ENCODE data around the gene CTRL. TPM values are rescaled to one million over a fixed set of nuclear protein-coding genes. Genes with fewer than 3 reads are reported as not detected.

CTRL gene
- total RNA-seq, 6 experiments from 2014 or later, result 0.25 to 0.63 (median 0.43) TPM

GRCh38 chr16:67967958-67968399, 36.3 kb upstream of the CTRL start:
- Mint-ChIP-seq H3K4me3 (peak overlapping the region; percentile 100), H3K27ac (peak overlapping the region; percentile 97), H3K9me3 (no peaks in the 10 kb centered on the region), H3K4me1 (ENCODE audit: low read depth) (peaks cover 42% of the 10 kb centered on the region), H3K27me3 (ENCODE audit: insufficient read depth) (peaks cover 6% of the 10 kb centered on the region; the same call in 1 of the 2 replicates), H3K36me3 (ENCODE audit: low read depth) (peaks cover 35% of the 10 kb centered on the region)
- no peak for DNase-seq
- no peak for TF ChIP-seq CTCF (IDR thresholded peaks at IDR 0.05)

- Mint-ChIP-seq H3K27me3 (ENCODE audit: insufficient read depth) (peaks cover 5% of the 10 kb centered on the region; the same call in 1 of the 2 replicates), H3K36me3 (ENCODE audit: low read depth) (peaks cover 41% of the 10 kb centered on the region), H3K27ac (peak overlapping the region; percentile 97), H3K9me3 (no peaks in the 10 kb centered on the region), H3K4me1 (ENCODE audit: low read depth) (peaks cover 48% of the 10 kb centered on the region), H3K4me3 (peak overlapping the region; percentile 100)
- no peak for TF ChIP-seq CTCF (IDR thresholded peaks at IDR 0.05)
- DNase-seq, result peak; percentile 45
Measured at GRCh38 chr16:67967183-67967957, 35.7 kb upstream of the CTRL start.

DNA sequence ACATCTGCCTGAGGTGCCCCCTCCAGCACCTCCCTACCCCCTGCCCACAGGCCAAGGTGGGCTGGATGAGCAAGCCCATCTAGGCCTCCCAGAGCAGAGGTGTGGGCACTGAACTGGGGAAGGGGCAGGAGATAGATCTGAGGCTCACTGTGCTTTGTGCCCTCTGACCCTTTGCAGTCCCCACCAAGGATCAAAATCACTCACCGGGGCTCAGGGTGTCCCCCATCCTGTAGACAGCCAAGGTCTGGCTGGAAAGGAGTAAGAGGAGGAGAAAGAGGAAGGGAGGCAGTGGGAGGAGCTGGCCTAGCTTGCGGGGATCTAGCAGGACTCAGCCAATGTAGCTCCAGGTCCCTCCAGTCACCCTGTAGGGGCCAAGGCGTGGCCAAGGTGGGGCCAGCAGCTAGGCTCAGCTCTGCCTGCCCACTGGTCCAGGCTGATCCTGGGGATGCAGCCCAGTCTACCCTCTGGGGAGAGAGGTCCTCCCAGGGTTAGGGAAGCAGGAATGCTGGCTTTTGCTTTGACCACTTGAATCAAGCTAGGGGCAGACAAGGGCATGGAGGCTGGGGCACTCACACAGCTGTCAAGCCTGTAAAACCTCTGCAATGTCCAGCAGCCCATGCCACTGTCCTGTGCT, 35.0 kb upstream of the CTRL start:
- Mint-ChIP-seq H3K9me3 (no peaks in the 10 kb centered on the region), H3K27ac (peak overlapping the region; percentile 97), H3K4me3 (peak overlapping the region; percentile 100), H3K4me1 (ENCODE audit: low read depth) (peaks cover 52% of the 10 kb centered on the region), H3K36me3 (ENCODE audit: low read depth) (peaks cover 42% of the 10 kb centered on the region), H3K27me3 (ENCODE audit: insufficient read depth) (peaks cover 5% of the 10 kb centered on the region; the same call in 1 of the 2 replicates)
- peak; percentile 65 for DNase-seq
- no peak for TF ChIP-seq CTCF (IDR thresholded peaks at IDR 0.05)

- no peak for DNase-seq
- peaks cover 59% of the 10 kb centered on the region for H3K4me1 Mint-ChIP-seq (ENCODE audit: low read depth)
- H3K27ac Mint-ChIP-seq, result peak overlapping the region; percentile 97
- peak overlapping the region; percentile 100 for H3K4me3 Mint-ChIP-seq
- H3K27me3 Mint-ChIP-seq (ENCODE audit: insufficient read depth), result peaks cover 3% of the 10 kb centered on the region; the same call in 1 of the 2 replicates
- no peaks in the 10 kb centered on the region for H3K9me3 Mint-ChIP-seq
- no peak for TF ChIP-seq CTCF (IDR thresholded peaks at IDR 0.05)
- H3K36me3 Mint-ChIP-seq (ENCODE audit: low read depth), result peaks cover 45% of the 10 kb centered on the region
Measured at GRCh38 chr16:67965668-67966548, 34.2 kb upstream of the CTRL start.

GRCh38 chr16:67964477-67965131, 32.9 kb upstream of the CTRL start:
- no peak for DNase-seq
- H3K27me3 Mint-ChIP-seq (ENCODE audit: insufficient read depth), result peaks cover 3% of the 10 kb centered on the region; the same call in 1 of the 2 replicates
- peak overlapping the region; percentile 42 for H3K27ac Mint-ChIP-seq
- TF ChIP-seq CTCF (IDR thresholded peaks at IDR 0.05), result no peak
- H3K9me3 Mint-ChIP-seq, result no peaks in the 10 kb centered on the region
- peaks cover 72% of the 10 kb centered on the region for H3K4me1 Mint-ChIP-seq (ENCODE audit: low read depth)
- peaks cover 56% of the 10 kb centered on the region for H3K36me3 Mint-ChIP-seq (ENCODE audit: low read depth)
- peak overlapping the region; percentile 100 for H3K4me3 Mint-ChIP-seq

Measured in HFFc6 (cell line).